GM19463 (cell line): ENCODE results near the gene NPPB.

Experiments
- ATAC-seq: cut with Tn5 transposase; IDR thresholded peaks from one replicate; pipeline ENCODE4 v1.9.1; 2021; ENCODE audit warnings: mild to moderate bottlenecking, moderate library complexity; ENCODE audit not compliant: unreplicated experiment

Gene NPPB

GRCh38 chr1:11858968-11859871 lies 475 bp upstream of the NPPB start:
- no peak for ATAC-seq

GRCh38 chr1:11858158-11858557 lies 587 bp downstream of the NPPB start:
- ATAC-seq, result no peak

- no peak for ATAC-seq
Observed at GRCh38 chr1:11857164-11857851, 1.4 kb downstream of the NPPB start.

DNA sequence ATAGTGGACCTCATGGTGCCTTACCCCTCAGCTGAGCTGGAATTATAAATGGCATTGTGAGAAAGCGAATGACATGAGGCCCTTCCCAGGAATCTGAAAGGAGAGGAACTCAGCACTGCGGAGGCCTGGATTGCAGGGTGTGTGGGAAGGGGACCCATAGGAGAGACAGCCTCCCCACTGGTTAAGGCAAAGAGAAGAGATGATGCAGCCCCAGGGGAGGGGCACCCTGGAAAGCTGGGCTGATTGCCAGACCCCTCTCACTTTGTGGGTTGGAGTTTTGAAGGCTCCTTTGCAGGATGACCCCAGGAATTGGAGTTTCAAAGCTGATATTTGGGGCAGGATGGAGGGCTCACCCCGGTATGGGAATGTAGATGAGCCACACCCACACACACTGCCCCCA lies 2.0 kb downstream of the NPPB start:
- ATAC-seq, result no peak

- no peak for ATAC-seq
Observed at GRCh38 chr1:11855430-11855829, 3.3 kb downstream of the NPPB start.

DNA sequence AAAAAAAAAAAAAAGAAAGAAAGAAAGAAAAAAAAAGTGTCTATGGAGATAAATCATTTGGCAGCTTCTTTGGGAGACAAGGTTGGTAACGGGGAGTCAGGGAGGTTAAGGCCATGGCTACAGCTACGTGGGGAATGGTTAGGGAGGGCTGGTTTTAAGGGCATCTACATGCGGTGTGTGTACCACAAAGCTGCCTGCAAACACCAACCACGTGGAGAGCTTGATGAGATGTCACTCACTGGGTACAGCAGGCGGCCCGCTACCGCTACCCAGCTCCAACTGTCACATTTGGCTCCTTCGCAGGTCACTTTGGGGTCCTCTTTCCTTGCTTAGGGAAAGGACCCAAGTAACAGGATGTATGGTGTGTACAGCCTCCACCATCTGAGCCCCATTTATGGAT lies 4.2 kb downstream of the NPPB start:
- ATAC-seq, result no peak

GRCh38 chr1:11851180-11851579 lies 7.6 kb downstream of the NPPB start:
- no peak for ATAC-seq

- no peak for ATAC-seq
Observed at GRCh38 chr1:11850156-11850555, 8.6 kb downstream of the NPPB start.

- no peak for ATAC-seq
Observed at GRCh38 chr1:11848373-11848700, 10.4 kb downstream of the NPPB start.

GRCh38 chr1:11847667-11848372 lies 10.9 kb downstream of the NPPB start, which contains the start of gene NPPA:
Gene NPPA (minus strand): TSS chr1:11847783. CDS start chr1:11847684, 99 bp downstream.
- ATAC-seq, result no peak

DNA sequence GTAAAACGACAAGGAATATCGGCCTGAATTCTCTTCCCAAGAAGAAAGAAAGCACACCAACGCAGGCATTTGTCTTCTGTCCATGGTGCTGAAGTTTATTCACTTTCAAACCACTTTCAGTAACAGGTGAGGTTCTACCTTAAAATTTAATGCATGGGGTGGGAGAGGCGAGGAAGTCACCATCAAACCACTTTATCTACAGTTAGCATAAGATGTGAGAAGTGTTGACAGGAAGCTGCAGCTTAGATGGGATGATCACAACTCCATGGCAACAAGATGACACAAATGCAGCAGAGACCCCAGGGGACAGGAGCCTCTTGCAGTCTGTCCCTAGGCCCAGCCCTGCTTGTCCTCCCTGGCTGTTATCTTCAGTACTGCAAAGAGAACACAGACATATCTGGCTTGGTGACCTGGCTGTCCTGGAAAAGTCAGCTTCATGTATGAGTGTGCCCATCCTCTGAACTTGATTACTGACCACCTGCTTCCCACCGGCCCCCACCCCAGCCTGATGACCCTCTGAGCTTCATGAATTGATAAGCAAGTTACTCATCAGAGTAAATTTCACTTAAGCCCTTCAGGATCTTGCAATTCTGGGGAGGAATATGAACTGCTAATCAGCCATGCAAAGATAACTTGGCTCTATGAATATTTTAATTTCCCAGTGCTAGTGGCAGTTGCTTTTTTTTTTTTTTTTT lies 13.0 kb downstream of the NPPB start:
- ATAC-seq, result no peak

DNA sequence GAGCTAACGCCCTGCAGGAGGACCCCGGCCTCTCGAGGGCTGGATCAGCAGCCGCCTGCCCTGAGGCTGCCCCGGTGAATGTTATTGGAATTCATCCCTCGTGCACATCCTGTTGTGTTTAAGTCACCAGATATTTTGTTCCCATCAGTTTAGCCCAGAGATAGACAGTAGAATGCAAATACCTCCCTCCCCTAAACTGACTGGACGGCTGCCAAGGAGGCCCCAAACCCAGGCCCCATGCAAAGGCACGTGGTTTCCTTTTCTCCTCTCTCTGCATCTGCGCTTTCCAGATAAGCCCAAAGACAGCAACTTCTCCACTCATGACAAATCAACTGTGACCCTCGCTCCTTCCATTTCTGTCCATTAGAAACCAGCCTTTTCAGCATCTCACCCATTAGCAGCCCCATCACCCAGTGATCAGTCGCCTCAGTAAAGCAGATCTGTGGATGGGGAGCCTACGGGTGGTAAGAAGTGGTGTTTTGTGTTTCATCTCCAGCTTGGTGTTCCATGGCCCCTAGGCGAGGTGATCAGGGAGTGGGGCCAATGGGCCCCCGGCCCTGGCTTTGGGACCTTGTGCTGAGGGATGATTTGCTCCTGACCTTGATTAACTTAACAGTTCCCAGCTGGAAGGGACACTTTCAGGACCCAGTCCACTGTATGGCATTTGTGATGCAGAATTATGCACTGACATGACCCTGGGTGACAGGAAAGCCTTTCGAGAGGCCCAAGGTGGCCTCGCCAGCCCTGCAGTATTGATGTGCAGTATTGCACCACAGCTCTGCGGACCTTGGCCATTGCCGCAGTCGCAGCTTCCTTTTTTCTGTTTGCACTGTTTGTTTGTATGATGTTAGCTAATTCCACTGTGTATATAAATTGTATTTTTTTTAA lies 16.3 kb downstream of the NPPB start:
- ATAC-seq, result no peak

- no peak for ATAC-seq
Observed at GRCh38 chr1:11841245-11842153, 17.2 kb downstream of the NPPB start.

DNA sequence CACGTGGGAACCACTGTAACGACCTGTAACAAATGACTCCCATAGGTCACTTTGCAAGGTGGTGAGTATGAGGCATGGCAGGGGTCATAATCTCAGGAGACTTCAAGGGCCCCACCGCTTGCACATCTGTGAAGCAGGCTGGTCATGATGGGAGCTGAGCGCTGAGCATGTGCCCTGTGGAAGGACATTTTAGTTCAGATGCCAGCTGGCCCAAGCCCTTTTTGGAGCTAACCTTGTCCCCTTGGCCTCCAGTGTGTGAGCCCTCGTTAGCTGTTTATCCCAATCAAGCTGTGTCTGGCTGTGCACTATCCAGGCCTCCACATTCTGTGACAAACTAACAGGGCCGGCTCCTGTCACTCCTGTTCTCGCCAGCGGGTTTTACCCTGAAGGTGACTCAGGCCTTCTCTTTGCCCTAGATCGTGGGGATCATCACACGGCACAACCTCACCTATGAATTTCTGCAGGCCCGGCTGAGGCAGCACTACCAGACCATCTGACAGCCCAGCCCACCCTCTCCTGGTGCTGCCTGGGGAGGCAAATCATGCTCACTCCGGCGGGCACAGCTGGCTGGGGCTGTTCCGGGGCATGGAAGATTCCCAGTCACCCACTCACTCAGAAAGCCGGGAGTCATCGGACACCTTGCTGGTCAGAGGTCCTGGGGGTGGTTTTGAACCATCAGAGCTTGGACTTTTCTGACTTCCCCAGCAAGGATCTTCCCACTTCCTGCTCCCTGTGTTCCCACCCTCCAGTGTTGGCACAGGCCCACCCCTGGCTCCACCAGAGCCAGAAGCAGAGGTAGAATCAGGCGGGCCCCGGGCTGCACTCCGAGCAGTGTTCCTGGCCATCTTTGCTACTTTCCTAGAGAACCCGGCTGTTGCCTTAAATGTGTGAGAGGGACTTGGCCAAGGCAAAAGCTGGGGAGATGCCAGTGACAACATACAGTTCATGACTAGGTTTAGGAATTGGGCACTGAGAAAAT lies 18.7 kb downstream of the NPPB start:
- no peak for ATAC-seq

DNA sequence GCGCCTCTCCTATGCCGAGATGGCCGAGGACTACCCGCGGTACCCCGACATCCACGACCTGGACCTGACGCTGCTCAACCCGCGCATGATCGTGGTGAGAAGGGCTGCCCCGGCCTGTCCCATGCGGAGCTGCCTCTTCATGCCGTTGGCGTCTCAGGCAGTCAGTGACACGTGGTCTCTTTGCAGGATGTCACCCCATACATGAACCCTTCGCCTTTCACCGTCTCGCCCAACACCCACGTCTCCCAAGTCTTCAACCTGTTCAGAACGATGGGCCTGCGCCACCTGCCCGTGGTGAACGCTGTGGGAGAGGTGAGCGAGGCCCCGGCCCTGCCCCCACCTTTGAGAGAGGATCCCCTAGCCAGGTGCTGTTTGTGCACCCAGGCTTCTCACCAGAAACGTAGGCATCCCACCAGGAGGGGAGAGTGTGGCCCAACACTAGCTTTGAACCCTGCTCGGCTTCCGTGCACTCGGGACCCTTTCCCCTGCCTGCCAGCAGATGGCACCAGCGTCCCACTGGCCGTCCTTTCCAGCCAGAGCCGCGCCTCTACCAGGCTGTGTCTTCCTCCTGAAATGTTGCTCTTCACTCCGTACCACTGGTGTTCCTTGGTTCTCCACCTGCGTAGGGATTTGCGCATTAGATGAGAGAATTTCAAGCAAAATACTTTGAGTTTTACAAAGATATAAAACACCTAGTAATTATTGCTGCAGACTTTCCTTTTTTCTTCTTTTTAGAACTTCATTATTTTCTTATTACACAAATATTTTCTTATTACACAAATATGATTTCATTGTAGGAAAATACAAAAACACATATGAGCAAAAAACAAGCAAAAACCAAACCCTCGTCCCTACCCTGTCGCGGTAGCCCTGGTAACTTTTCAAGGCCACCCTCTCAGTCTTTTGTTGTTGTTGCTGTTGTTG lies 20.1 kb downstream of the NPPB start:
- no peak for ATAC-seq

- no peak for ATAC-seq
Observed at GRCh38 chr1:11837767-11838348, 20.9 kb downstream of the NPPB start.
